Measurements from ENCODE around the gene NOTUM. TPM values are rescaled to one million over a fixed set of nuclear protein-coding genes. Genes with fewer than 3 reads are reported as not detected.

The NOTUM gene
- total RNA-seq, 6 donors from 2014 or later = 0.89 to 5.0 (median 2.3) TPM

DNA sequence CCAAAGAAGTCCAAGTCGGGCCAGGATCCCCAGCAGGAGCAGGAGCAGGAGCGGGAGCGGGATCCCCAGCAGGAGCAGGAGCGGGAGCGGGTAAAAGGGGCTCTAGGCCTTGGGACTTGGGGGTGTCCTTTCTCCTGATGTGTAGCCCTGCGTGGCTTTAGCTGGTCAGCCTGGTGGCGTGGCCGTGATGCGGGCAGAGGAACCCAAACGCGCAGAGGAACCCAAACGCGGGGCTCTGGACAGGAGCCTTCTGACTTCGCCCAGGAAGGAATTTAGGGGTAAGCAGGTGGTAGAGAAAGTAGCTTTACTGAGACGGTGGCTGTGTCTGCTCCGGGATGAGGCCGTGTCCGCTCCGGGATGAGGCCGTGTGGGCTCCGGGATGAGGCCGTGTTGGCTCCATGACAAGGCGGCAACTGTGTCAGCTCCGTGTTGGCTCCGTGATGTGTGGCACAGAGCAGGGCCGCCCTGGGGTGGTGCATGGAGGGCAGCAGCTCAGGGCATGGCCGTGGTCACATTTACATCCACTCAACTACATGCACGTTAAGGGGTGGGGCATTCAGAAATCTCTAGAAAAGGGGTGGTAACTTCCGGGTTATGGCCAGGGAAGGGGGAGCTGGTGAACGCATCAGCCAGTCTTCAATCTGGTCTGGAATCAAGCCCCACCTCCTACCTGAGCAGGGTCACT is 35.9 kb upstream of the NOTUM start:
- H3K4me1 ChIP-seq = peaks cover 11 to 45% (median 36%) of the 10 kb centered on the region in 4 donors
- TF ChIP-seq EP300 (IDR thresholded peaks at IDR 0.05) (no peak), POLR2A (IDR thresholded peaks at IDR 0.05) (no peak)
- TF ChIP-seq, protein P1, sequence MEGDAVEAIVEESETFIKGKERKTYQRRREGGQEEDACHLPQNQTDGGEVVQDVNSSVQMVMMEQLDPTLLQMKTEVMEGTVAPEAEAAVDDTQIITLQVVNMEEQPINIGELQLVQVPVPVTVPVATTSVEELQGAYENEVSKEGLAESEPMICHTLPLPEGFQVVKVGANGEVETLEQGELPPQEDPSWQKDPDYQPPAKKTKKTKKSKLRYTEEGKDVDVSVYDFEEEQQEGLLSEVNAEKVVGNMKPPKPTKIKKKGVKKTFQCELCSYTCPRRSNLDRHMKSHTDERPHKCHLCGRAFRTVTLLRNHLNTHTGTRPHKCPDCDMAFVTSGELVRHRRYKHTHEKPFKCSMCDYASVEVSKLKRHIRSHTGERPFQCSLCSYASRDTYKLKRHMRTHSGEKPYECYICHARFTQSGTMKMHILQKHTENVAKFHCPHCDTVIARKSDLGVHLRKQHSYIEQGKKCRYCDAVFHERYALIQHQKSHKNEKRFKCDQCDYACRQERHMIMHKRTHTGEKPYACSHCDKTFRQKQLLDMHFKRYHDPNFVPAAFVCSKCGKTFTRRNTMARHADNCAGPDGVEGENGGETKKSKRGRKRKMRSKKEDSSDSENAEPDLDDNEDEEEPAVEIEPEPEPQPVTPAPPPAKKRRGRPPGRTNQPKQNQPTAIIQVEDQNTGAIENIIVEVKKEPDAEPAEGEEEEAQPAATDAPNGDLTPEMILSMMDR (IDR thresholded peaks at IDR 0.05) = no peak
- H3K36me3 ChIP-seq = peaks cover 0 to 13% (median 8%) of the 10 kb centered on the region in 4 donors
- no peaks in the 10 kb centered on the region for H3K27me3 ChIP-seq
- no peak for ATAC-seq (ENCODE audit: low FRiP score in 2 of 2)
- DNase-seq = peak in 1 of 2 donors; percentile 63
- no peak overlapping the region for H3K27ac ChIP-seq
- WGBS, 2 donors = 93% methylated on average over 29 to 30 of the region's 30 CpGs
- H3K4me3 ChIP-seq = no peak overlapping the region
- H3K9me3 ChIP-seq = no peaks in the 10 kb centered on the region

DNA sequence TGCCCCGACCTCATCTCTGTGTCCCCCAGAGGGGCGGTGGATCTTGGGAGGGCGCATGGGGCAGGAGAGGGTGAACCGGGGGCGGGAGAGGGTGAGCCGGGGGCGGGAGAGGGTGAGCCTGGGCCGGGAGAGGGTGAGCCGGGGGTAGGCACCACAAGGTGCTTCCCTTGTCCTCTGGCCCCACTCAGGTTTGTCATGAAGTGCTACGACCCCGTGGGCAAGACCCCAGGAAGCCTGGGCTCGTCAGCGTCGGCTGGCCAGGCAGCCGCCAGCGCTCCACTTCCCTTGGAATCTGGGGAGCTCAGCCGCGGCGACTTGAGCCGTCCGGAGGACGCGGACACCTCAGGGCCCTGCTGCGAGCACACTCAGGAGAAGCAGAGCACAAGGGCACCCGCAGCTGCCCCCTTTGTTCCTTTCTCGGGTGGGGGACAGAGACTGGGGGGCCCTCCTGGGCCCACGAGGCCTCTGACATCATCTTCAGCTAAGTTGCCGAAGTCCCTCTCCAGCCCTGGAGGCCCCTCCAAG is 35.3 kb upstream of the NOTUM start:
- ATAC-seq (ENCODE audit: low FRiP score in 2 of 2) = no peak
- H3K4me1 ChIP-seq = peaks cover 15 to 51% (median 41%) of the 10 kb centered on the region in 4 donors
- H3K27me3 ChIP-seq = no peaks in the 10 kb centered on the region
- DNase-seq = peak in 1 of 2 donors; percentile 59
- H3K4me3 ChIP-seq = no peak overlapping the region
- H3K9me3 ChIP-seq = no peaks in the 10 kb centered on the region
- peaks cover 0 to 13% (median 8%) of the 10 kb centered on the region in 4 donors for H3K36me3 ChIP-seq
- WGBS, 2 donors = 92 to 93% methylated on average over 24 to 27 of the region's 28 CpGs
- no peak for TF ChIP-seq POLR2A (IDR thresholded peaks at IDR 0.05)
- TF ChIP-seq POLR2AphosphoS5 (IDR thresholded peaks at IDR 0.05) = no peak
- TF ChIP-seq EP300 (IDR thresholded peaks at IDR 0.05) = no peak
- TF ChIP-seq, protein P1 (IDR thresholded peaks at IDR 0.05) = no peak
- H3K27ac ChIP-seq = no peak overlapping the region

DNA sequence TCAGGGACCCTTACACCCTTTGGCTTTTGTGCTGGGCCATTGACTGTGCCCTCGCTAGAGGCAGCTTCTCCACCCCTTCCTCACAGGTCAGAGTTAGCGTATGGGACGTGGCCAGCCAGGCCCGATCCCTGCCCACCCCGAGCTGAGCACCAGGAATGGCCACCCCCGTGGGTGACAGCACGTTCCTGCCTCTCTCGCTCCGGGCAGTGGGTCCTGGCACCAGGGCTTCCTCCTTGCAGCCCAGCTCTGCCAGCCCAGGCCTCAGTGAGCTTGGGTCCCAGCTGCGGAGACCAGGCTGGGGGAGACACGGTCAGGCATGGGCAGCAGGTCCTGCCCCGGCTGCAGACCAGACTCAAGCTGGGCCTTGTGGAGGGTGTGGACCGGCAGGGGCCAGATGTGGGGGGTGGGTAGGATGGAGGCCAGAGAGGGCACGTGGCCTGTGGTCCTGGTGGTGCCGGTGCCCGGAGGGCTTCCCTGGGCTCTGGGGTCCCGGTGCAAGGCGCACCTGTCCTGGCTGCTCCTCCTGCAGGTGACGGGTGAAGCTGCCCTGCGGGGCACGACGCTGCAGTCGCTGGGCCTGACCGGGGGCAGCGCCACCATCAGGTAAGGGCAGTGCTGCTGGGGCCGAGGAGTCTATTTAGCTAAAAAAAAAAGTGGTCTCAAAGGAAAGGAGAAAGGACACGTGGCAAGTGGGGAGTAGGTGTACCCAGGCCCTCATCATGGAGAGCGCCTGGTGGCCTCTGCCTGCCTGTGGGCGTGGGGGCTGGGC is 34.7 kb upstream of the NOTUM start:
- peaks cover 21 to 57% (median 47%) of the 10 kb centered on the region in 4 donors for H3K4me1 ChIP-seq
- peaks cover 0 to 13% (median 8%) of the 10 kb centered on the region in 4 donors for H3K36me3 ChIP-seq
- peak in 1 of 2 donors; percentile 60 for DNase-seq
- whole genome bisulfite sequencing, 2 donors = 92 to 95% methylated on average over 17 to 27 of the region's 29 CpGs
- peak overlapping the region in 2 of 4 donors; percentile 24 to 68 for H3K27ac ChIP-seq
- ATAC-seq (ENCODE audit: low FRiP score in 2 of 2) = no peak
- no peak overlapping the region for H3K4me3 ChIP-seq
- no peaks in the 10 kb centered on the region for H3K27me3 ChIP-seq
- TF ChIP-seq, protein P1 (IDR thresholded peaks at IDR 0.05) = no peak
- TF ChIP-seq POLR2A (IDR thresholded peaks at IDR 0.05) = no peak
- TF ChIP-seq EP300 (IDR thresholded peaks at IDR 0.05) = no peak
- TF ChIP-seq POLR2AphosphoS5 (IDR thresholded peaks at IDR 0.05) = no peak
- no peaks in the 10 kb centered on the region for H3K9me3 ChIP-seq

DNA sequence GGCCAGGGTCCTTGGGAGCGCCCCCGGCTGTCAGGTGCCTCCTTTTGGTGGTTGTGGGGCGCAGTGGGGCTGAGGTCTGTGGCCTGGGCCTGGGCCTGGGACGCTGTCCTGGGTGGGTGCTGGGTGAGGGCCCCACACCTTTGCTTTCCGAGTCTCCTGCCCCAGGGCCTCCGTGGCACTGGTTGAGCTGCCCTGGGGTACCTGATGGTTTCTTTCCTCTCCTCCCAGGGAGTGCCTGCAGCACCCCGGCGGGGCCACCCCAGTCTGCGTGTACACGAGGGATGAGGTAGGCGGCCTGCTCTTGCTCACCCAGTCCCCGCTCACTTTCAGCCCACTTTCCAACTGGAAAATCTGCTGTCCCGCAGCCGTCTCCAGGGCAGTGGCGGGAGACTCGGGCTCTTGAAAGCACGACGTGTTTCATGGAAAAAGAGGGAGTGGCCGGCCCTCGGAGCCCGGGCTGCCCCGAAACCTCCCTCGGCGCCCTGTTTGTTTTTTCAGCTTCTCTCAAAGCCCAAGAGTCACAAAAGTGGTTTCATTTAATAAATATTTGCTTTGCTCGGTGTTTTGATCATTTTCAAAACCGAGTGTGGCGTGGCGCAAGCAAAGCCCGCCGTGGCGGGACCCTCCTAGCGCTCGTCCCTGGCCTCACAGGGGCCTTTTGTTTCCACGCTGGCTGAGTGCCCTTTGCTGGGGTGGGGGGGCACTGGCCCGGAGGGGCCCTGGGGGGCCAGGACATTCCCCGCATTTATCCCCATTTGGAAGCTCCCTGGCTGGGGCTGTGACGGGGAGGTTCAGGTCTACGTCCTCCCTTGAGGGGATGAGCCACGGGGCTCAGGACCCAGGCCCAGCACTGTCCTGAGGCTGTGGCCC is 33.8 kb upstream of the NOTUM start:
- no peak for TF ChIP-seq EP300 (IDR thresholded peaks at IDR 0.05)
- peak in 1 of 4 donors; percentile 22 for TF ChIP-seq POLR2A (IDR thresholded peaks at IDR 0.05)
- 80 to 82% methylated on average over 28 to 39 of the region's 39 CpGs for WGBS, 2 donors
- peaks cover 21 to 52% (median 44%) of the 10 kb centered on the region in 4 donors for H3K4me1 ChIP-seq

More for the DNA sequence above, 33.8 kb upstream of the NOTUM start:
- no peak for ATAC-seq (ENCODE audit: low FRiP score in 2 of 2)
- Histone ChIP-seq H3K9me3 (no peaks in the 10 kb centered on the region), H3K27ac (peak overlapping the region in 2 of 4 donors; percentile 24 to 68), H3K36me3 (peaks cover 0 to 13% (median 8%) of the 10 kb centered on the region in 4 donors), H3K27me3 (no peaks in the 10 kb centered on the region), H3K4me3 (no peak overlapping the region)
- peak; percentile 59 to 84 for DNase-seq

Data from upper lobe of left lung (tissue), 6 donors.